ENCODE data around the gene UAP1L1. TPM values are rescaled to one million over a fixed set of nuclear protein-coding genes. Genes with fewer than 3 reads are reported as not detected.

UAP1L1 gene
- total RNA-seq, 4 donors from 2014 or later: 3.6 to 5.8 (median 5.0) TPM

- no peak overlapping the region for H3K4me3 ChIP-seq
- no peak for DNase-seq (ENCODE audit: extremely low spot score)
- peaks cover 7 to 79% (median 48%) of the 10 kb centered on the region in 4 donors for H3K27me3 ChIP-seq
- no peaks in the 10 kb centered on the region for H3K36me3 ChIP-seq
- peak; percentile 22 to 54 (median 45) for TF ChIP-seq CTCF (IDR thresholded peaks at IDR 0.05)
- no peak for TF ChIP-seq POLR2AphosphoS5 (IDR thresholded peaks at IDR 0.05)
- no peak for TF ChIP-seq POLR2A (IDR thresholded peaks at IDR 0.05; ENCODE audit: low read depth)
- TF ChIP-seq EP300 (IDR thresholded peaks at IDR 0.05): no peak
- H3K9me3 ChIP-seq: no peaks in the 10 kb centered on the region
- H3K4me1 ChIP-seq: peaks cover 31 to 57% (median 55%) of the 10 kb centered on the region in 4 donors
- 42% methylated on average over 30 of the region's 38 CpGs for WGBS
- no peak overlapping the region for H3K27ac ChIP-seq (replicated peaks in 1 of 4)
- intact Hi-C loops (cut with DNase I): no loop called here
These were observed 27.5 kb upstream of the UAP1L1 start for GRCh38 chr9:137049544-137050449.

GRCh38 chr9:137050570-137050969 is 26.7 kb upstream of the UAP1L1 start:
- H3K4me3 ChIP-seq: no peak overlapping the region
- 73% methylated on average over 2 of the region's 5 CpGs for WGBS
- intact Hi-C loops (cut with DNase I): no loop called here
- no peak for DNase-seq (ENCODE audit: extremely low spot score)
- H3K36me3 ChIP-seq: no peaks in the 10 kb centered on the region
- peaks cover 33 to 57% (median 56%) of the 10 kb centered on the region in 4 donors for H3K4me1 ChIP-seq
- H3K27me3 ChIP-seq: peaks cover 7 to 79% (median 48%) of the 10 kb centered on the region in 4 donors
- no peak overlapping the region for H3K27ac ChIP-seq (replicated peaks in 1 of 4)
- TF ChIP-seq POLR2A (IDR thresholded peaks at IDR 0.05; ENCODE audit: low read depth) (no peak), CTCF (IDR thresholded peaks at IDR 0.05) (no peak), EP300 (IDR thresholded peaks at IDR 0.05) (no peak), POLR2AphosphoS5 (IDR thresholded peaks at IDR 0.05) (no peak)
- no peaks in the 10 kb centered on the region for H3K9me3 ChIP-seq

- 93% methylated on average over 11 of the region's 17 CpGs for WGBS
- Histone ChIP-seq H3K27me3 (peaks cover 7 to 79% (median 48%) of the 10 kb centered on the region in 4 donors), H3K36me3 (no peaks in the 10 kb centered on the region), H3K9me3 (no peaks in the 10 kb centered on the region), H3K4me3 (no peak overlapping the region), H3K27ac (replicated peaks in 1 of 4) (no peak overlapping the region), H3K4me1 (peaks cover 38 to 59% (median 58%) of the 10 kb centered on the region in 4 donors)
- intact Hi-C loops (cut with DNase I): no loop called here
- no peak for DNase-seq (ENCODE audit: extremely low spot score)
- no peak for TF ChIP-seq EP300 (IDR thresholded peaks at IDR 0.05)
- no peak for TF ChIP-seq CTCF (IDR thresholded peaks at IDR 0.05)
- TF ChIP-seq POLR2A (IDR thresholded peaks at IDR 0.05; ENCODE audit: low read depth): no peak
- TF ChIP-seq POLR2AphosphoS5 (IDR thresholded peaks at IDR 0.05): no peak
These were observed 26.1 kb upstream of the UAP1L1 start for GRCh38 chr9:137051145-137051724.

- no peak overlapping the region for H3K27ac ChIP-seq (replicated peaks in 1 of 4)
- H3K36me3 ChIP-seq: no peaks in the 10 kb centered on the region
- H3K27me3 ChIP-seq: peaks cover 7 to 71% (median 47%) of the 10 kb centered on the region in 4 donors
- intact Hi-C loops (cut with DNase I): no loop called here
- no peak overlapping the region for H3K4me3 ChIP-seq
- no CpG with 5 or more reads among the region's 8 CpGs for WGBS
- no peaks in the 10 kb centered on the region for H3K9me3 ChIP-seq
- no peak for DNase-seq (ENCODE audit: extremely low spot score)
- H3K4me1 ChIP-seq: peaks cover 31 to 62% (median 61%) of the 10 kb centered on the region in 4 donors
- TF ChIP-seq CTCF (IDR thresholded peaks at IDR 0.05) (no peak), POLR2A (IDR thresholded peaks at IDR 0.05; ENCODE audit: low read depth) (no peak), EP300 (IDR thresholded peaks at IDR 0.05) (no peak), POLR2AphosphoS5 (IDR thresholded peaks at IDR 0.05) (no peak)
These were observed 25.0 kb upstream of the UAP1L1 start for GRCh38 chr9:137052293-137052692.

Measured in esophagus muscularis mucosa (tissue), 4 donors.